ENCODE results near the gene HOXC4. TPM values are rescaled to one million over a fixed set of nuclear protein-coding genes. Genes with fewer than 3 reads are reported as not detected.
A peak's percentile ranks its signal among the peaks of the same experiment; 100 is the strongest.

HOXC4 gene
- total RNA-seq, 1 donor from 2014 or later, result 0.21 TPM

- DNase-seq, result no peak
Measured at GRCh38 chr12:54016051-54016450, 37.6 kb upstream of the HOXC4 start.

GRCh38 chr12:54016478-54016964 is 37.1 kb upstream of the HOXC4 start:
- no peak for DNase-seq

GRCh38 chr12:54017027-54017788 is 36.4 kb upstream of the HOXC4 start:
- DNase-seq, result no peak

- peak; percentile 75 for DNase-seq
Measured at GRCh38 chr12:54017878-54018467, 35.7 kb upstream of the HOXC4 start.

GRCh38 chr12:54018468-54018984 is 35.1 kb upstream of the HOXC4 start:
- no peak for DNase-seq

DNA sequence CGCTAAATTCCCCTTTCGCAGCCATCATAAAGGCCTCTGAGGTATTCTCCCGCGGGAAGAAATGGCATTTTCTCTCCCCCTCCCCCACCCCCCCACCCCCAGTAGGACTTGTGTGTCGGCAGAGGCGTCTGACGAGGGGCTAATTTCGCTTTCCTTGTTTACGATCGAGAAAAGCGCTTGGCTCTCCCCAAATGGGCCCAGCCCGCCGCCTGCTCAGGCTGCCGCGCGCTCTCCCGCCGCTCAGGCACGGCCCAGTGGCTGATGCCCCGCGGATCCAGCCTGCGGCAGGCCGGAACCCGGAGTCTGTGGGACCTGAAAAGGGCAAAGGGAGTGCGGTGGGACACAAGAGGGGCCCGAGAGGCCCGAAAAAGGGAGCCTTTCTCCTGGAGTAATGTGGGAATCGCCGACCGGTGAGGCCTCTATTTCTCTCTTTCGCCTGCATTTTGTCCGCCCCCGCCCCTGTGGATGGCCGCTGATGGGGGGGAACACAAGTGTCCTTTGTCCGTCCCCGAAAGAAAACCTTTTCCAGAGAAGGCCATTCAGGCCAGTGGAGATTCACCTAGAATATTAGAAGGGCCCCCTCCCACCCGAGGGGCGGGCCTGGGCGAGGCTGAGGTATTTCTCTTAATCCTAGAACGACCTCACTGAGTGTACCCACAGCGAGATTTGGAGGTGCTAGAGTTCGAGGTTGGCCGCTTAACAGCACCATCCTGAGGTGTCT is 34.4 kb upstream of the HOXC4 start:
- no peak for DNase-seq

GRCh38 chr12:54019924-54020590 is 33.6 kb upstream of the HOXC4 start:
- DNase-seq, result peak; percentile 50

DNA sequence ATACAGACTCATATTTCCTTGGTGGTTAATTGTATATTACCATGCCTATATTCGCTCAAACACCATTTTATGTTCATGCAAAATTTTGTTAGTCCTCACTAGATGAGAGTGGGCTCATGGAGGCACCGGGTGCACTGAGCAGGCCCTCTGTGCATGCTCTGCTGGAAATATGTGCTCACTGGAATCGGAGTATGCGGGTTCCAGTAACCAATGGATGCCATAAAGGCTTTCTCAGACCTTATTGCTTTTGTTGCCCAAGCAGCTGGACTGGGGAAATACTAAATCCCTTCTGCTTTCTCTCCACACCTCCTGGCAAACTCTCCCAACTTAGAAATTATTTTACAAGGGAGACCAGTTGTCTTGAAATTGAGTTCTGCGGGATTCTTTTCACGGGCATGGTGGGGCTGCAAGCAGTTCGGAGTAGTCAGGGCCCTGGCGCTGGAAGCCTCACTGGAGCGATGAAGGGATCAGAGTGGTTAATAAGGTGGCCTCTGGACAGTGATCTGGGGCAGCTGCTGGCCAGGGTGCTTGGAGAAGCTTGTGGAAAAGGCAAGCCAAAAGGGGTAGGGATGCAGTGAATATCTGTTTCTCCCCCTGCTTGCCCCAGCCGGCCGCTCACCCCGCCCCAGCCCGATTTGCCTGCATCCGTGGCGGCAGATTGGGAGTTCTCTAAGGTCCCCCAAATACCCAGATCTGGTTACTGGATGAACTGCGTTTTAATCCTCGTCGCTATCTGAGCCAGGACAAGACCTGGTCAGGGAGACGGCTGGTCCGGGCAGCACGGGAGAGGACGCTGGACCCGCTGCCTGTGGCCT is 32.8 kb upstream of the HOXC4 start:
- DNase-seq, result no peak

DNA sequence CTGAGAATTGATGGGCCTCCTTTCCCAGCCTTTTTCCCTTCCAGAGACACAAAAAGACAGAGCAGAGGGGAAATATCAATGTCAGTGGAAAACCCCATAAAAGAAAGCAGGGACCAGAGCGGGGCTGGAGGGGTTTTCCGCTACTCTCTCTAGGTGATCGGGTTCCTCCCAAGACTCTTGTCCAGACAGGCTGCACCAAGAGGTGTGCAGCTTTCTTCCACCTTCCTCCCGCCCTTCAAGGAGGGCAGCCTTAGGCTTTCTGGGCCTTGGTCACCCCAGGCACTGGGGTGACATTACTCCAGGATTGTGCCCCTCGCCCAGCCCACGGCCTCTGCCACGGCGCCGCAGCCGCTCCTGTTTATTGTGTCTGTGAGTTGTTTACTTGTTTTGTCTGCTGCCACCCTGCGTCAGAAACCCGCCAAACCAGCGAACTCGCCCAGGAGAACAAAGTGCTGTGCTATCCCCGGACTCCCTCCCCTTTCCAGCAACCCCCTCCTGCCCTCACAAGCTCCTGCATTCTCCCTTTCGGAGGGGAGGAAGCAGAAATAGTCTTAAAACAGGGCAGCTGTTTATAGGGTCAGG is 32.1 kb upstream of the HOXC4 start:
- no peak for DNase-seq

DNA sequence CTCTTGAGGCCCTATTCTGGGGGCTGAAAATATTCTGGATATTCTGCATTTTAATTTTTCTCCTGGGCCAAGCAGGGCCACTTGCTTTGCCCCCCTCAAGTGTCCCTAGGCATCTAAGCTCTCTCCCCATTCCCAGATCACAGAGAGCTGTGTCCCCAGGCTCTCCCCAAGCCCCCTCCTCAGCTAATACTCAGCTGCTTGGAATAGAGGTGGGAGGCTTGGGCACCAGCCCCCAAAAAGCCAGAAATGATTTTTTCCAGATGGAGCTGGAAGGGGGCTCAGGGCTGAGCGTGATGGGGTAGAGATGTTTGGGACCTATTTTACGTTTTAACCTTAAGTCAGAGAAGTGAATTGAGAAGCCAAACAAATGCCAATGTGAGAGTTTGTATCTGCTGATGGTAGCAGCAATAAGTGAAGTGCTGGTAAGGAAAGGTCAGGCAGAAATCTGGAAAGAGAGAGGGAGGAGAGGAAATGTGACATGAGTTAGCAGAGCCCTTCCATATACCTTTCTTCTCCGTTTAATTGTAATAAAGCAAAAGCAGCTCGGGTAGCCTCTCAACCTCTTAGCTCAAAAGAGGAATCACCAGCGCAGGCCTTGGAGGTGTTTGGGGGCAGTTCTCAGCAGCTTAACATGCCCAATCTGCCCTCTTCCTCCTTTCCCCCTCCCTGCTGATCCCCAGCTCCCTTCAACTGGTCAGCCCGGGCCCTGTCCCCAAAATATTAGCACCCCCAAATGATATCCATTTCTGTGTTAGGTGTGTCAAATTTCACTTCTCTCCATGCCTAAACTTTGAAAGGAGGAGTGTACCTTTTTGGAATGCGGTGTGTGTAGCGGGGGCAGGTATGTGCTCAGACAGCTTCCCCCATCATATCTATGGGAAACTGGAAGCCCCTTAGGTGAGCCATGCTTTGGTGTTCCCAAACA is 30.4 kb upstream of the HOXC4 start:
- DNase-seq, result no peak

DNA sequence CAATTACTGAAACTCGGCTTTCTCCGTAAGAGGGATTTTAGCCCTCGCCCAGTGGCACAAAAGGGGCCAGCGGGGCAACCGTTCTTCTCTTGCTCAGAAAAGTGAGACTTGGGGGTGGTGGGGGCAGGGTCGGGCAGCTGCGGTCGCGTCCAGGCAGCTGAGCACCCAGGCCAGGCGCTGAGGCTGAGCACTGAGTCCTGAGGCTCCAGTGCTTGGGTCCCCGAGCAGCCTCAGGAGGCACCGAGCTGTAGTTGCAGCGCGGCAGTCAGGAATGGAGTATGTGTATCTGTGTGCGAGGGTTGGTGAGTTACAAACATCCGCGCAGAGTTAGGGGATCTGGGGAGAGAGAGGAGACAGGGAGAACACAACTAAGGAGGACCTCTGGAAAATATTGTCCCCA is 29.5 kb upstream of the HOXC4 start:
- DNase-seq, result no peak

DNA sequence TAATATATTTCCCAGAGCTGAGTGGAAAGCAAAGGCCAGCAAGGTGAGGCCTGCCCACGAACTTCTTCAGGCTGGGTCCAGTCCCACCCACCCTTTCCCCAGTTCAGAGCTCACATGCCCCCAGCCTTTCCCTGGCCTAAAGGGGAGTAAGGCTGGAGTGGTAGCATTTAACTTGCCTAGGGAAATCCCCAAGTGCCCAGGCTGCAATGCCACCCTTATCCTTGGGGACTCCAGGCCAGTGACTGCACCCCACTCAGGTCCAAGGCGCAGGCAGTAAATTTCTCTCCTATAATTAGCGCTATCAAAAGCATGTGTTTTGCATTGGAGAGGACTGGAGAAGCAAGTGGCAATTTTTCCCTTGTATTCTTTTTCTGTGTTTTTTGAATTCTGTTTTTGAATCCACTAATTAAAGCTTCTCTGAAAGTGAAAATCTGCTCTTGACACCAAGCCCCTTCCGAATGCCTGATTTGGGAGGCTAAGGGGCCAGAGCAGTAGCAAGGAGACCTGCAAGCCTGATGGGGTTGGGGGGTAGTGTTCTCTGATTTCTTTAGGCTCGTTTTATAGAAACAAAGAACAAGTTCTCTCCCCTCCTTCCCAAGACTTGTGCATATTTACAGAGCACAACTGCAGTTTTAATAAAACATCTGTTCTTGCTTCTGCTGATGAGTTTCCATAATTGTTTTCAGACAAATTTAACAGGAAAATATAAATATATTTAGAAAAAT is 28.9 kb upstream of the HOXC4 start:
- no peak for DNase-seq

DNA sequence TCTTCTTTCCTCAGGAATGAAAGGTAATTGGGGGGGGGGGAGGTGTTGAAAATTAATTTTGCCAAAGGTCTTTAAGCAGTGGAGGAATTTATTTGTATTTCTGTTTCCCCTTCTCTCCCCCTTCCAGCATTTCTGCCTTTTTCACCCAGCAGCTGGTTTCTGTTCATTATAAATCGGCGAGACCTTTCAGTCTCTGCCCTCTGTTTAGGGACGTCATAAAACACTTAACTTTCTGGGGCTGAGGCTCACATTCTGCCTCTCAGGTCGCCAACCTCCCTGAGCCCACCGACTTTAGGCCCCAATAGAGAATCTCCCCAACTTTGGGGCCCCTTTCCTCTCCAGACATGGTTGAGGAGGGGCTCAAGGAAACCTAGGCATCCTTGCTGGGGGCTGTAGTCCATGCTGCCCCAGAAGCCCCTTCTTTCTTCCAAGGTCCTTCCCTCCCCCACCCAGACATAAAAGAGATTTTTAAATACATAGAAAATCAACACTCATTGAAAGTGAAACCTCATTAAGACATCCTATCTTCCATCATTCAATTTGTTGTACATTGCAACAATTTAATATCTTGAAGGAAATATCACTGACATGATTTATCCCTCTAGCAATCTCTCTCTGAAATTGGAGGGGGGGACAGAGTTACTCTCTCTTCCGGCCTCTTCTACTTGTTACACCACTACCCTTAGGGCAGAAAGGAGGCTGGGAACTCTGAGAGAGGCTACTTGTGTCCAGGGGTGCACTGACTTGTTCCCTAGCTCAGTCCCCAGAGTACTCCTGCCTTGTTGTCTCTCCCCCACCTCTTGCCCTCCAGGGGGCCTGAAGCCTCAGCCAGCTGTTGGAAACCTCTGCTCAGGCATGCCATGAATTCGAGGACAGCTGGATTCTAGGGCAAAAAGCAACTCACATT is 27.9 kb upstream of the HOXC4 start:
- no peak for DNase-seq

DNA sequence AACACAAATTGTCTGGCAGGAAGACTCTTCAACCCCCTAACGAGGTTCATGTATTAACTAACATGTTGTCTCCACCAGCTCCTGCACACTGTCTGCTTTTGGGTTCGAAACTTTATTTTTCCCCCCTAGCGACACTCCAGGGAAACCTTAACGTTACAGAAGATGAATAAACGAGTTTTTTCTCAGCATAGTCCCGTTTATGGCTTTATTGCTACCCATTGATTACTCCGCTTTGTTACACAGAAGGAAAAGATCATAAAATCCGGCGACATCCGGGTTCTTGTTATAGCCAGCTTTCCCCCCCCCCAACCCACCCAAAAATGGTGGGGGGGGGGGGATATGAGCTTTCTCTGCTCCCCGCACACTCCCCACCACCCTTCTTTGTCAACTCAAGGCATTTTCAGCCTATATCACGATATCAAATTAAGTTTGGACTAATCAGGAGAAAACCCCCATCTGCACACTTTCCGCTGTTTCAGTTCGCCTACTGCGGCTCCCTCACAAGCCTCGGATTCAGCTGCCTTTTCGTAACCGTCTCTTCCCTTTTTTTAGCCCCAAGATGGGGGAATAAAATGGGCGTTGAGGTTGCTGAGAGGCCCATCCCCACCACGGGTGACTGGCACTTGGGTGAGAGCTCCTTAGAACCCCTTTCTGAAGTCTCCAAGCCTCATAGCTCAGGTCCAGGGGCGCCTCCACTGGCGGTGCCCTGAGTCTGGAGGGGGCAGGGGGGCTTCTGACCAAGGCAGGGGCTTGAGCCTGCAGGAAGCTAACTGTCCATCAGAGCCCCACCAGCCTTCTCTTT is 26.8 kb upstream of the HOXC4 start:
- DNase-seq, result no peak

DNA sequence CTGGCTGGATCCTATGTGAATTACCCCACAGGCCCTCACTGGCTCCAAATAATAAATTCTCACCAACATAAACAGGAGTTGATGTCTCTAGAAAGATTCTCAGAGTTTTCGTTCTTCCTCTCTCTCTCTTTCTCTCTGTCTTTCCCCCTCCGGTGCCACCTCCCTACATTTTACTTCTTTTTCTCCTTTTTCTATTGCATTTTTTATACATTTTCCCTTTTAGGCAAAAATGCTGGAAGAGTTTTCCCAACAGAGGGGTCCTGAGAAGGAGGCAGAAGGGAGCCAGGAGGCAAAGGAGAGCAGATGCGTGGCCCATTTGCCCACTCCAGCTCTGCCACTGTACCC is 26.2 kb upstream of the HOXC4 start:
- DNase-seq, result no peak

- DNase-seq, result no peak
Measured at GRCh38 chr12:54028314-54029201, 25.1 kb upstream of the HOXC4 start, which contains the start of gene HOXC6. TSS of gene HOXC6 (plus strand) at chr12:54028440. CDS start at chr12:54028522, 82 bp downstream.
